GM13976 (cell line): Measurements from ENCODE around the gene FYTTD1.

Source experiments
- DNase-seq: peaks from one replicate; pipeline ENCODE4 v3.0.0; 2012; ENCODE audit warnings: low spot score
- CTCF ChIP-seq: IDR thresholded peaks from 2 replicates; pipeline ENCODE4 v1.5.1; 2012; ENCODE audit warnings: borderline replicate concordance, mild to moderate bottlenecking; ENCODE audit not compliant: insufficient read depth; ENCODE audit errors: extremely low read depth, missing control alignments, control extremely low read depth
- in situ Hi-C: fragments of 300-500 bp; cut with MboI; formaldehyde crosslinking; loops from one replicate; pipeline ENCODE4 v1.12.0; 2022; ENCODE audit warnings: low sequenced_read_pairs, mixed read lengths, inconsistent platforms; ENCODE audit not compliant: unreplicated experiment

Gene FYTTD1

GRCh38 chr3:197796087-197796486 lies 46.4 kb downstream of the FYTTD1 start:
- in situ Hi-C loops, result no loop called here
- TF ChIP-seq CTCF, result no peak
- DNase-seq, result no peak

GRCh38 chr3:197798863-197799262 lies 49.2 kb downstream of the FYTTD1 start:
- in situ Hi-C loops, result no loop called here
- TF ChIP-seq CTCF, result no peak
- DNase-seq, result peak; percentile 56

DNA sequence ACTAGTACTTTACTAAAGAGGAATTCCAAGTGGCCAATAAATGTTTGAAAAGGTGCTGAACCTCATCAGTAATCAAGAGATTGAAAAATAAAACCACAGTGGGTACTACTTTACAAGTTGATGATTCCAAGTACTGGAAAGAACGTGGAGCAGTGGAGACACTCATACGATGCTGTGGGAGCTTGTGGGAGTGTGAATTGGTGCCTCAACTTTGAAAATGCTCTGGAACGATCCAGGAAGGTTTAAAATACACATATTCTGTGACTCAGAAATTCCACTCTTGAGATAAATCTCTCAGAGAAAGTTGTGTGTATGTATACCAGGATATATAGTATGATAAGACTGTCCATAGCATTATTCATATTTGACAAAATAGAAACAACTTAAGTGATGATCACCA lies 50.7 kb downstream of the FYTTD1 start:
- in situ Hi-C loops, result no loop called here
- no peak for TF ChIP-seq CTCF
- DNase-seq, result no peak

DNA sequence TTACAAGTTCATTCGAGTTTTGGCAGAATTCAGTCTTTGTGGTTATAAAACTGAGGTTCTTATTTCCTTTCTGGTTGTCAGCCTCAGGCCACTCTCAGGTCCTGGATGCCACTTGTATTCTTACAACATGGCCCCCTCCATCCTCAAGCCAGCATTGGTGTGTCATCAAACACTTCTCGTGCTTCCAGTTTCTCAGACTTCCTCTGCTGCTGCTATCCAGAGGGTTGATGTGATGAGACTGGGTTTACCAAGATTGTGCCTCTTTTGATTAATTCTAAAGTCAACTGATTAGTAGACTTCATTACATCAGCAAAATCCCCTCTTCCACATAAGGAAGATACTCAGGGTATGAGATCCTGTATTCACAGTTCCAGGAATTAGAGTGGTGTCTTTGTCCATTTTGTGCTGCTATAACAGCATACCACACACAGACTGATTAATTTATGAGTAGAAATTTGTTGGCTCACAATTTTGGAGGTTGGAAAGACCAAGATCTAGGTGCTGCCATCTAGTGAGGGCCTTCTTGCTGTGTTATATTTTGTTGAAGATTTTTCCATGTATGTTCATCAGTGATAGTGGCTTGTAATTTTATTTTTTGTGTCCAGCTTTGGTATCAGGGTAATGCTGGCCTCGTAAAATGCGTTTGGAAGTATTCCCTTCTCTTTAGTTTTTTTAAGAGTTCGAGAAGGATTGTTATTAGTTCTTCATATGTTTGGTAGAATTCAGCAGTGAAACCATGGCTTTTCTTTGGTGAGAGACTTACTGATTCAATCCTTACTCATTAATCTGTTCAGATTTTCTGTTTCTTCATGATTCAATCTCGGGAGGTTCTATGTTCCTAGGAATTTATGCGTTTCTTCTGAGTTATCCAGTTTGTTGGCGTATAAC lies 52.5 kb downstream of the FYTTD1 start:
- no peak for DNase-seq
- peak; percentile 37 for TF ChIP-seq CTCF
- in situ Hi-C loops, result no loop called here

- TF ChIP-seq CTCF, result peak; percentile 34
- no peak for DNase-seq
- in situ Hi-C loops, result no loop called here
These were observed 53.2 kb downstream of the FYTTD1 start for GRCh38 chr3:197802779-197803459.

GRCh38 chr3:197804511-197804910 lies 54.8 kb downstream of the FYTTD1 start:
- no peak for DNase-seq
- in situ Hi-C loops, result no loop called here
- no peak for TF ChIP-seq CTCF
